GM20431 (cell line): ENCODE measurements around the gene PCDHB6.
"Not testable (repeated sequence)": the region's sequence is repeated elsewhere in the genome, so short reads cannot be mapped to it uniquely, and the experiment has no call there.

Source experiments
- in situ Hi-C: fragments of 300-500 bp; cut with MseI, MboI; formaldehyde crosslinking; loops from one replicate; pipeline ENCODE4 v1.15.0; 2020; ENCODE audit warnings: low sequenced_read_pairs; ENCODE audit not compliant: unreplicated experiment

PCDHB6 gene

GRCh38 chr5:141199359-141200235, 49.7 kb downstream of the PCDHB6 start, which contains the start of gene PCDHB11:
TSS of gene PCDHB11 (plus strand) at chr5:141199627. CDS start at chr5:141199775, 148 bp downstream.
- in situ Hi-C loops = no loop called here

- in situ Hi-C loops = not testable (repeated sequence)
These were observed 51.3 kb downstream of the PCDHB6 start for GRCh38 chr5:141201126-141201525.

DNA sequence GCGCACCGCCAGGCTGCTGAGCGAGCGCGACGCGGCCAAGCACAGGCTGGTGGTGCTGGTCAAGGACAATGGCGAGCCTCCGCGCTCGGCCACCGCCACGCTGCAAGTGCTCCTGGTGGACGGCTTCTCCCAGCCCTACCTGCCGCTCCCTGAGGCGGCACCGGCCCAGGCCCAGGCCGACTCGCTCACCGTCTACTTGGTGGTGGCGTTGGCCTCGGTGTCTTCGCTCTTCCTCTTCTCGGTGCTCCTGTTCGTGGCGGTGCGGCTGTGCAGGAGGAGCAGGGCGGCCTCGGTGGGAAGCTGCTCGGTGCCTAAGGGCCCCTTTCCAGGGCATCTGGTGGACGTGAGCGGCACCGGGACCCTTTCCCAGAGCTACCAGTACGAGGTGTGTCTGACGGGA, 51.8 kb downstream of the PCDHB6 start:
- in situ Hi-C loops = not testable (repeated sequence)
